NOMO-1 treated with DMSO at 0.1 percent for 48 hours (cell line): Measurements from ENCODE around the gene GTPBP3.

Experiments used
- DNase-seq: peaks from one replicate; lab custom pipeline; 2025; ENCODE audit not compliant: unreplicated experiment; lab: John Stamatoyannopoulos, UW

The GTPBP3 gene

DNA sequence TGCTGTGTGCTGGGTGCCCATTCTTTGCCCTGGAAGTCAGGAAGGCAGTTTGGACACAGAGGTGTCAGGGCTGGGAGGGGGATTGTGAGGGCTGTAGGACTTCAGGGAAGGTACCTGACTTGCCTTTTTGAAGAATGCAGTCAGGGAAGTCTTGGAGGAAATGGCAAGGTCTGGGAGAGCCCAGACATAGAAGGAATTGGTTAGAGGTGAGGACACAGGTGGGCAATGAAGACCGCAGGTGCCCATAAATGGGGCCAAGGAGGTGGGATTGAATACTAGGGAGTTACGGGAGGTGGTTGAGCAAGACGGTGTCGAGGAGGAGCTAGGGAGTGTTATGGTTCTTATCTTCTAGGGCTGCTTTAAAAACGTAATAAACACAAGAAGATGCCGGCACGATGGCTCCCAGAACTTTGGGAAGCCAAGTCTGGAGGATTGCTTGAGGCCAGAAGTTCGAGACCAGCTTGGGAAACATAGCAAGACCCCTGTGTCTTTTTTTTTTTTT, 29.4 kb upstream of the GTPBP3 start:
- DNase-seq, result no peak

DNA sequence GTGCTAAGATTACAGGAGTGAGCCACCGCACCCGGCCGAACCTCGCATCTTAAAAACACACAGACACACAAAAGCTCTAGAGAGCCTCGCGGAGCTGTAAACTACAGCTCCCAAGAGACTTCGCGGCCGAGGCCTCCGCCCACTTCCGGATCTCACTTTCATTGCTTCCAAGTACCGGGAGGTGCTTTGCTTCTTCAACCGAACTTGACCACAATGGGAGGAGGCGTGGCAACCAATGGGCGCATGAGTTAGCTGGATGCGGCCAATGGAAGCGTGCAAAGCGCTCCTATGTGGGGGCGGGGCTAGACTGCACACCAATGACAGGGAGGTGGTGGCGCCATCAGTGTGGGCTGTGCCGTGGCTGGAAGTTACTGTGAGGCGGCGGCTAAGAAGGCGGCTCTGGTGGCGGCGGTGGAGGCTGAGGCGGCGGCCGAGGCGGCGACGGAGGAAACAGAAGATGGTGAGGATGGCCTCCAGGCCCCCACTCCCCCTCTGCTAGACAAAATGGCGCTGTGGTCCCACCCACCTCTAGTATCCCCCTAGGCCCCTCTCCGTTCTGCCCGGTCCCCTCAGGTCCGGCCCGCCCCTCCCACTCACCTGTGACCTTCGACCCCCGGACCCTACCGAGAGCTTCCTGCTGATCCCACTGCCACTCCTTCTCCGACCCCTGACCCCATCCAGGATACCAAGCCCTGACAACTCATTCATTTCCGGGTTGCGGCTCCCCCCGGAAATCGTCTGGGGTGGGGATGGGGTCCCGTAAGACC, 28.0 kb upstream of the GTPBP3 start, which contains the start of gene DDA1:
Gene DDA1 (plus strand): TSS at position 366 of the 767 bp plus-strand sequence. CDS start 92 bp downstream, at position 458.
- DNase-seq, result peak; percentile 100

DNA sequence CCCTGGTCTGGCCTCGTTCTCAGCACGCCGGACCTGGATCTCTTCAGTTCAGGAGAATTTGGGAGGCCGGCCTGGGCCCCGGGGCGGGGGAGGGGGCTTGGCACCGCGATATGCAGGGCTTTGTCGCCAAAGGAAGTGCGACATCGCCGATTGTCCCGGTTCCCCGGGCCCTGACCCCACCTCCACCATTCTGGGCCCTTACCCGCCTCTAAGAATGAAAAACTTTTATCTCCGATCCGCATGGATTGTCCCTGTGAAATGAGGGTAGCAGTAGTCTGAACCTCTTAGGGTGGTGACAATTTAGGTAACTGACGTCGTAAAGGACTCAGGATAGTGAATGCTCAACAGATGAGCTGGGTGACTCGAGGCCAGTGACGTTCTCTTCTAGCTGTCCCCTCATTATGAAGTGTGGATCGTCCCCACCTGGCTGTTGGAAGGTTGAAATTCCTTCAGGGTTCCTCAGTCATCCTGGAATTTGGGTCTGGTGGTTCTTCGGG, 27.3 kb upstream of the GTPBP3 start:
- DNase-seq, result no peak

- DNase-seq, result no peak
These were observed 25.7 kb upstream of the GTPBP3 start for GRCh38 chr19:17311455-17312188.

DNA sequence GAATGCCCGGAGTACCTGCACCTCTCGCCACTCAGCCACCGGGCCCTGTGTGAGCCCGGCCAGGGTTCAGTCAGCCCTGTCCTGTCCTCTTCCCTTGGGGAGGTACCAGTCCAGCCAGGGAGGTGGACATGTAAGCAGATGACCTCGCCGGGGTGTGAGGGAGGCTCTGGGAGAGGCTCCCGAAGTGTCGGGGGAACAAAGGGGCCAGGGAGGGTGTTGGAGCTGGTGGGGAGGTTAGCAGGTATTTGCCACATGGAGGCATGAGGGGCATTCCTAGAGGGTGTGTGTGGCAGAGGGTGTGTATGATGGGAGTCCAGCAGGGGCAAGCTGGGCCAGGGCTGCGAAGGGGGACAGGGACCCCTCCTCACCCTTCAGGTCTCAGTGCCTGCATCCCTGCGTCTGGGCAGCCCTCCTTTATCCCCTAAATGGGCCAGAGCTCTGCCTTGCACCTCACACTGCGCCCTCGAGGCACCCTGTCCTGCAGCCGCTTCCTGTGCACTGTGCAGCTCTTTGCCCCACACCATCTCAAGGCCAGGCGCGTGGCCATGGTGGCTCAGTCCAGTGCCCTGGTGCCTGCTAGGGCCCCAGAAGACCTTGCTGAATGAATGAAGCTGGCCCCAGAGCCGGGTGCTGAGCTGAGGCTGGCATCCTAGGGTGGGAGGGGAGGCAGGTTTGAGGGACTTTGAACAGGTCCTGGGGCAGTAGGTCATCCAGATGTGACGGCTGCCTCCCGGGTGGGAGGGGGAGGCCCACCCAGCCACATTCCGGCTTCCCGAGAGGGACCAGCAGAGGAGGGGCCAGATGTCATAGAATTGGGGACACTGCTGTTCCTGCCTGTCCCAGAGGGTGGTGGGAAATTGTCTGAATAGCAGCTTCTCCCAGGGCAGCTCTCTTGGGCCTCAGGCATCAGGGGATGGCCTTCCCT, 24.9 kb upstream of the GTPBP3 start:
- DNase-seq, result no peak

- no peak for DNase-seq
These were observed 23.3 kb upstream of the GTPBP3 start for GRCh38 chr19:17314007-17314593.

- DNase-seq, result no peak
These were observed 18.4 kb upstream of the GTPBP3 start for GRCh38 chr19:17318966-17319365.

DNA sequence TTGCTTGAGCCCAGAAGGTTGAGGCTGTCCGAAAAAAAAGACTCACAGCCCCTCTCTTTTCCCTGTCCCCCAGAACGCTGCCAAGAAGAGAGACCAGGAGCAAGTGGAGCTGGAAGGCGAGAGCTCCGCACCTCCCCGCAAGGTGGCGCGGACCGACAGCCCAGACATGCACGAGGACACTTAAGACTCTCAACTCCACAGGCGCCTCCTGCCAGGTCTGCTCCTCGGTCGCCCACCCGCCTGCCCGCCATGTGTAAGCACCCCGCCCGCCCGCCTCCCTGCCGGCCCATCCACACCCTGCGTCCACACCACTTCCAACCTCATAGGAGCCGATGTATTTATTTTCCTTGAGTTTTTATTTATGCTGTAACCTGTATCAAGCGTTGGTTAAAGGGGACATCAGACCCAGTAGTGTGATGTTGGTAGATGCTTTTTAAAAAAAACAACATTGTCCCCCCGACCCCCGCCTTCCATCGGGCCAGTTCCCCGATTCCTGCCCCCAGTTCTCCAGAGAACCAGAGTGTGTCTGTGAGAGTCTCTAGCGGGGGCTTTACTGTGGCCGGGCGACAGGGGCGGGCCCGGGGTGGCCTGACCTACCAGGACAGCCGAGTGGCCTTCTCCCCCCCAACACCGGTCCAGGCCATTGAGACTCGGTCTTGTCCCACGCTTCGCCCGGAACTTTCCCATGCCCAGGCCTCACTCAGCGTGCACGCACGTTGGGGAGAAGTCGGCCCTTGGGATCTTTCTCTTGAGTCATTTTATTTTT, 17.7 kb upstream of the GTPBP3 start:
- DNase-seq, result no peak

DNA sequence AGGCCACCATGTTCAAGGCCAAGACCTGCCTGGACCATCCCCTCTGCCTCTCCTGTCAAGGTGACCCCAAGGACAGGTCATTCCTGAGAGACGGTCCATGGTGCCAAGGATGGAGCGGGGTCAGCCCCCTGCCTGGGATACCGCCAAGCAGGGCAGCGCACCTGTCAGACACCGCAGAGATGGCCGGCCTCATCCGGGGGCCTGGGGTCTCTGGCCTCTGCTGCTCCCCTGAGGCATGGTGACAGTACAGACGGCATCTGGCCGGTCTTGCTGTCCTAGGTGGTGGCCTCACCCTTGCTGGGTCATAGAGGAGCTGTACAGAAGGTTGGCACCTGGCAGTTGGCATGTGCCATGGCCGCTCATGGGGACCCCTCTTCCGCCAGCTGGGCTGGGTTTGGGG, 16.9 kb upstream of the GTPBP3 start:
- DNase-seq, result no peak

GRCh38 chr19:17321655-17322489, 15.5 kb upstream of the GTPBP3 start:
- no peak for DNase-seq

DNA sequence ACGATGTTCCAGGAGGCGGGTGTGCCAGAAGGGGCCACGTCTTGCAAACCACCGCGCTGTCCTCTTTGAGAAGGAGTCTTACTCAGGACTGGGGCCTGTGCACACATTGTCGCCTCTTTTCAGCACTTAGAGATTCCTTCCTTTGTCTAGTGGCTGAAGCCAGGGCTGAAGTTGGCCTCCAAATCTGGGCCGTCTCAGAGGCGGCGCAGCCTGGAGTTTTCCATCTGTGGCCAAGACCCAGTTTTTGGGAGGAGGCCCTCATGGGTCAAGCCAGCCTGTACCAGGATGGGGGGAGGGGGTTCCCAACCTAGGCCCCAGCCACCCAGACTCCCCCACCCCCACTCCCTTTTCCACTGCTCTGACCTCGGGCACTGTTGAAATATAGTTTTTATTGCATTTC, 14.5 kb upstream of the GTPBP3 start:
- no peak for DNase-seq

GRCh38 chr19:17323300-17323963, 13.9 kb upstream of the GTPBP3 start:
- no peak for DNase-seq

- DNase-seq, result no peak
These were observed 13.4 kb upstream of the GTPBP3 start for GRCh38 chr19:17323964-17324332.

GRCh38 chr19:17324357-17325114, 12.8 kb upstream of the GTPBP3 start:
- DNase-seq, result no peak

DNA sequence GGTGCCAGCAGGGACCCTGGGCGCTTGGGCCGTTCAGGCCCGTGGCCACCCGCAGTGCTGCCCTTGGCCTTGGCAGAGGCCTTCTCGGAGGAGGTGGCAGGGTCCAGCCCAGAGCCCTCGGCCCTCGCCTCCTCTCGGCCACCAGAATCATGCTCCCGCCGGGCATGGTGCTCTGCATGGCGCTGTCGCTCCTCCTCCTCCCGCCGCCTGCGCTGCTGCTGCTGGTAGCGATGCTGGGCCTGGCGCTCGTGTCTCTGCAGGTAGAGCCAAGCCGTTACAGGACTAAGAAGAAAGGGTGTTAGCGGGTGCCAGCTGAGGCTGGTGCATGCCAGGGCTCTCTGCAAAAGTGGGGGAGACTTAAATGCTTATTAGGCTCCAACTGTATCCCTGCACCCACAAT, 12.2 kb upstream of the GTPBP3 start:
- no peak for DNase-seq

DNA sequence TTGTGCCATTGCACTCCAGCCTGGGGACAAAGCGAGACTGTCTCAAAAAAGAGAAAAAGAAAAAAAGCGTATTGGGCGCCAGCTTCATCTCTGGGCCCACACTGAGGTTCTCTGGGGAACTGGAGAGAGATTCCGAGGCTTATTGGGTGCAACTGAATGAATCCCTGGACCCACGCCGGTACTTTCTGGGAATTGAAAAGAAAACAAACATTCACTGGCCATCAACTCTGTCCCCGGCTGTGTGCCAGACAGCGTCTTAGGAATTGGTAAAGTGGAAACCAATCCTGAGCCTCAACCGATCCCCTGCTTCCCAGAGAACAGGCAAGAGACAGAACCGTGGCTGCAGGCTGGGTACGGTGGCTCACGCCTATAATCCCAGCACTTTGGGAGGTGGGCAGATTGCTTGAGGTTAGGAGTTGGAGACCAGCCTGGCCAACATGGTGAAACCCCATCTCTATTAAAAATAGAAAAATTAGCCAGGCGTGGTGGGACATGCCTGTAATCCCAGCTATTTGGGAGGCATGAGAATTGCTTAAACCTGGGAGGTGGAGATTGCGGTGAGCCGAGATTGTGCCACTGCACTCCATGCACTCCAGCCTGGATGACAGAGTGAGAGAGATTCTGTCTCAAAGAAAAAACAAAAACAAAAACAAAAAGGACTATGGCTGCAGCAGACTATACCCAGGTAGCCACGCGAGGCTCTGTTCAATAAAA, 11.3 kb upstream of the GTPBP3 start:
- DNase-seq, result no peak

DNA sequence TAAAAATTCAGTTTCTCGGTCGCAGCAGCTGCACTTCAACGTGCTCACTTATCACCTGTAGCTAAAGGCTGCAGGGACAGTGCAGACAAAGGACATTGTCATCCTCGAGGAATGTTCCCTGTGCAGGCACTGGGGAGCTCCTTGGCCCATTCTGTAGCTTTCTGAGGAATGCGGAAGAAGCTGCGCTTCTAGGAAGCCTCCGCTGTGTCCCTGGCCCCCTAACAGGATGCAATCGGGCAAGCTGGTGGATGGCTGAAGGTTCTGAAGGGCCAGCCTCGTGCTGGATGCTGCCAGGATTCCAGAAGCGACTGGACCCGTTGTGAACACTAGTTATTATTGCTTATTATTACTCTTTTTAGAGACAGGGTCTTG, 10.8 kb upstream of the GTPBP3 start:
- DNase-seq, result no peak
